DOHH2 (cell line): ENCODE measurements around the gene DPYD.

Source experiments
- EZH2phosphoT487 ChIP-seq: fragments of 200-600 bp; sonication (generic); IDR thresholded peaks from 2 replicates; pipeline ENCODE4 v1.6.1; 2017; ENCODE audit warnings: borderline replicate concordance, mild to moderate bottlenecking, antibody characterized with exemption, low read length, moderate library complexity, mixed read lengths
- TF ChIP-seq, protein P1 (sequence below): fragments of 200-600 bp; sonication (generic); IDR thresholded peaks from one replicate; pipeline ENCODE4 v1.5.1; 2014; ENCODE audit warnings: antibody characterized with exemption, mild to moderate bottlenecking, low read depth, low read length; ENCODE audit not compliant: poor library complexity, severe bottlenecking

GRCh38 chr1:97136996-97137395 lies 783.8 kb downstream of the DPYD start:
- TF ChIP-seq, protein P1, sequence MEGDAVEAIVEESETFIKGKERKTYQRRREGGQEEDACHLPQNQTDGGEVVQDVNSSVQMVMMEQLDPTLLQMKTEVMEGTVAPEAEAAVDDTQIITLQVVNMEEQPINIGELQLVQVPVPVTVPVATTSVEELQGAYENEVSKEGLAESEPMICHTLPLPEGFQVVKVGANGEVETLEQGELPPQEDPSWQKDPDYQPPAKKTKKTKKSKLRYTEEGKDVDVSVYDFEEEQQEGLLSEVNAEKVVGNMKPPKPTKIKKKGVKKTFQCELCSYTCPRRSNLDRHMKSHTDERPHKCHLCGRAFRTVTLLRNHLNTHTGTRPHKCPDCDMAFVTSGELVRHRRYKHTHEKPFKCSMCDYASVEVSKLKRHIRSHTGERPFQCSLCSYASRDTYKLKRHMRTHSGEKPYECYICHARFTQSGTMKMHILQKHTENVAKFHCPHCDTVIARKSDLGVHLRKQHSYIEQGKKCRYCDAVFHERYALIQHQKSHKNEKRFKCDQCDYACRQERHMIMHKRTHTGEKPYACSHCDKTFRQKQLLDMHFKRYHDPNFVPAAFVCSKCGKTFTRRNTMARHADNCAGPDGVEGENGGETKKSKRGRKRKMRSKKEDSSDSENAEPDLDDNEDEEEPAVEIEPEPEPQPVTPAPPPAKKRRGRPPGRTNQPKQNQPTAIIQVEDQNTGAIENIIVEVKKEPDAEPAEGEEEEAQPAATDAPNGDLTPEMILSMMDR = no peak
- no peak for TF ChIP-seq EZH2phosphoT487
